Suppressor macrophage treated with lipopolysaccharide for 4 hours (primary cell): ENCODE measurements around the gene ZNF383.
A peak's percentile ranks its signal among the peaks of the same experiment; 100 is the strongest.
"Not testable (repeated sequence)": the region's sequence is repeated elsewhere in the genome, so short reads cannot be mapped to it uniquely, and the experiment has no call there.

Experiments used
- DNase-seq: peaks from one replicate; pipeline ENCODE4 v3.0.0-alpha.2; 2020

ZNF383 gene

GRCh38 chr19:37217775-37218591, at the start of gene ZNF383:
Gene ZNF383 (plus strand): TSS chr19:37218214. CDS start chr19:37230454, 12,240 bp downstream.
- DNase-seq: peak; percentile 88

GRCh38 chr19:37172368-37173366, 45.3 kb upstream of the ZNF383 start, which contains the start of gene ZNF585A:
Gene ZNF585A (minus strand): TSS chr19:37172695. CDS start chr19:37169910, 2,785 bp downstream.
- DNase-seq: peak; percentile 97

- DNase-seq: not testable (repeated sequence)
These were observed 31.9 kb upstream of the ZNF383 start for GRCh38 chr19:37186071-37186470.

DNA sequence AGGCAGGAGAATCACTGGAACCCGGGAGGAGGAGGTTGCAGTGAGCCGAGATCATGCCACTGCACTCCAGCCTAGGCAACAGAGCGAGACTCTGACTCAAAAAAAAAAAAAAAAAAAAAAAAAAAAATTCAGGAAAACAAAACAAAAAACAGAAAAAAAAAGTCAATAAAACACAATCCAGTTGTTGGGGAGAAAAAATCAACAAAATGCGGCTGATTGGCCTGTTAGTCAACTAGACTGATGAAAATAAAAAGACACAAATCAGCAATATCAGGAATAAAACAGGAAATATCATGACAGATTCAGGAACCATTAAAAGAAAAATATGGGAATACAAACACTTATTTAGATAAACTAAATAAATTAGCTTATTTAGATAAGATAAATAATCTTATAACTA, 22.8 kb upstream of the ZNF383 start:
- DNase-seq: not testable (repeated sequence)

- DNase-seq: not testable (repeated sequence)
These were observed 20.9 kb upstream of the ZNF383 start for GRCh38 chr19:37197115-37197514.

DNA sequence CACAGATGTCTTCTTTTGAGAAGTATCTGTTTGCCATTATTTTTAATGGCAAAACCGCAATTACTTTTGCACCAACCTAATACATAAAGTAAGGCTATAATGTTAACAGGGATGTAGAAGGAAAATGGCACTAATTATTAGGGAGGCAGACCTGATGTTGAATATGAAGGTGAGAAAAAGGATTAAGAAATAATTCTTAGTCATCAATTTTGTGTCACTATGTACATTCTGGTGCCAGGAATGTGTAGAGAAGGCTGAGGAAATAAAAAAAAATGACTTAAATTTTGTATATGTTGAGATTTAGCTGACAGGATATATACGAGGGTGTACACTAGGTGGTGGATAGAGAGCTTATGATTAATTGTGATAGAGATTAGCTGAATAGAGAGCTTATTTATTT, 20.2 kb upstream of the ZNF383 start:
- DNase-seq: no peak

DNA sequence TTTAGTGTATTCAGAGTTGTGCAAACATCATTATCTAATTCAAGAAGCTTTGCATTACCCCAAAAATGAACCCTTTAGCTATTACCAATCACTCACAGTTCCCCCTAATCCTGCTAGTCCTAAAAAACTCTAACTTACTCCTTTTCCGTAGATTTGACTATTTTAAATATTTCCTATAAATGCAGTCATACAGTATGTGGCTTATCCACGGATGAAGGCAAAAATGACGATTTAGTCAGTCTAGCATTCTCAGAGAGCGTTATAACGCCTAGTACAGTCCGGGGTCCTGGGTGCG, 587 bp upstream of the ZNF383 start:
- no peak for DNase-seq

DNA sequence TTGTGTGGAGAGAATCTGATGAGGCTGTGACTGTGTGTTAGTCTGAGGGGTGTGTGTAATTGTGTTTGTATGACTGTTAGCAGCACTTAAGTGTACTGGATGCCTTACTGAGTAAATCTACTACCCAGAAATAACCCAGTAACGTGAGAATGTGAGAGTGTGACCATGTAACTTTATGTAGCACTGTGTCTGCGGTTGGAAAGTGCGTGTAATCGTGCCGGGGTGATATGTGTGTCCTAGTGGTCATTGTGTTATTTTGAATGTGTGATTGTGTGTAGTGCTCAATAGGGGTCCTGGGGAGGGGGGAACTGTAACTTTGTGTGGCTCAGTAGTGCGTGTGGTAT, 550 bp downstream of the ZNF383 start:
- DNase-seq: no peak

GRCh38 chr19:37220383-37220782, 2.4 kb downstream of the ZNF383 start:
- DNase-seq: no peak

DNA sequence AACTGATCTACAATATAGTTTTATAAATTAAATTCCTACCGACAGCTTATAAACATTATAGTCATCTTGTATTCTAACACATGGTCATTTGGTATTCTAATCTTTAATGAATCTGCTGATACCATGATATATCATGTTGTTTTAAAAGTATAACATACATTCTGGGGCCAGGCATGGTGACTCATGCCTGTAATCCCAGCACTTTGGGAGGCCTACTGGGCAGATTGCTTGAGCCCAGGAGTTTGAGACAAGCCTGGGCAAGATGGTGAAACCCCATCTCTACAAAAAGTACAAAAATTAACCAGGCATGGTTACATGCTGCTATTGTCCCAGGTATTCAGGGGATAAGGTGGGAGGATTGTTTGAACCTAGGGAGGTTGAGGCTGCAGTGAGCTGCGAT, 3.1 kb downstream of the ZNF383 start:
- no peak for DNase-seq

GRCh38 chr19:37226248-37226647, 8.2 kb downstream of the ZNF383 start:
- DNase-seq: no peak

GRCh38 chr19:37227996-37228395, 10.0 kb downstream of the ZNF383 start:
- DNase-seq: no peak

- DNase-seq: no peak
These were observed 25.2 kb downstream of the ZNF383 start for GRCh38 chr19:37243206-37243632.

- DNase-seq: peak; percentile 11
These were observed 33.6 kb downstream of the ZNF383 start for GRCh38 chr19:37251308-37252229.

- DNase-seq: not testable (repeated sequence)
These were observed 45.0 kb downstream of the ZNF383 start for GRCh38 chr19:37263028-37263427.

DNA sequence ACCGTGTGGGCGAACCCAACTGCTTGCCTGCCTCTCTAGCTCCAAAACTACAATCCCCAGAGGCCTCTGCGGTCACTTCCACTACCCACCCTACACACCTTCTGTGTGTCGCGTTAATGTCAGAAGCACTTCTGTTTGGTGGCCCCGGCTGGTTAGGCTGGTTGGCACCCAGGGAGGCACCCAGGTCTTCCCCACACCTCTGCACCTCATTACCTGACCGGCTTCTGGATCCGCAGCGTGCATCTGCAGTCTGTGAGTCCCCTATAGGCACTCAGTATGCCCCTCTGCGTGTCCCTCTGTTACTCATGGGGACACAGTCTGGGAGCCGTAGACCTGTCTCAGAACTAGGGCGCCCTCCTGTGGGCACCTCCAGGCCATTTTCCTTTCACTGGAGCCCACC, 49.0 kb downstream of the ZNF383 start:
- DNase-seq: not testable (repeated sequence)

GRCh38 chr19:37267755-37268154, 49.7 kb downstream of the ZNF383 start:
- not testable (repeated sequence) for DNase-seq

GRCh38 chr19:37280656-37281055, 62.6 kb downstream of the ZNF383 start:
- not testable (repeated sequence) for DNase-seq

GRCh38 chr19:37284020-37284419, 66.0 kb downstream of the ZNF383 start:
- DNase-seq: not testable (repeated sequence)

DNA sequence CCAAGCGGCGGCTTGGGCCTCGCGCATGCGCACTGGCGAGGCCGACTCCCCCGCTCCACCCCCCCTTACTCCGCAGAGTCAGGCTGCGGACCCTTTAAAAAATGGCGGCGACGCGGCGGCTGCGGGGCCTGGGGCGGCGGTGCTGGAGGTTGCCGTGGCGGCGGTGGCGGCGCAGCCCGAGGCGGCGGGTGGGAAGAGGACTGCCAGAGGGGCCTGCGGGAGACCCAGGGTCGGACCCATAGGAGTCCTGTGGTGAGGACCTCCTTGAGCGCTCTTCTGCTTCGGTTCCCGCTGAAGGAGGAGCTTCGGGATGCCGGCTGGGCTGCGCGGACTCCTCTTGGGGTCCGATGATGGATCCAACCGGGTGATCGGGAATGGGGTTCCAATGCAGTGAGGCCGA, 71.2 kb downstream of the ZNF383 start:
- DNase-seq: not testable (repeated sequence)

DNA sequence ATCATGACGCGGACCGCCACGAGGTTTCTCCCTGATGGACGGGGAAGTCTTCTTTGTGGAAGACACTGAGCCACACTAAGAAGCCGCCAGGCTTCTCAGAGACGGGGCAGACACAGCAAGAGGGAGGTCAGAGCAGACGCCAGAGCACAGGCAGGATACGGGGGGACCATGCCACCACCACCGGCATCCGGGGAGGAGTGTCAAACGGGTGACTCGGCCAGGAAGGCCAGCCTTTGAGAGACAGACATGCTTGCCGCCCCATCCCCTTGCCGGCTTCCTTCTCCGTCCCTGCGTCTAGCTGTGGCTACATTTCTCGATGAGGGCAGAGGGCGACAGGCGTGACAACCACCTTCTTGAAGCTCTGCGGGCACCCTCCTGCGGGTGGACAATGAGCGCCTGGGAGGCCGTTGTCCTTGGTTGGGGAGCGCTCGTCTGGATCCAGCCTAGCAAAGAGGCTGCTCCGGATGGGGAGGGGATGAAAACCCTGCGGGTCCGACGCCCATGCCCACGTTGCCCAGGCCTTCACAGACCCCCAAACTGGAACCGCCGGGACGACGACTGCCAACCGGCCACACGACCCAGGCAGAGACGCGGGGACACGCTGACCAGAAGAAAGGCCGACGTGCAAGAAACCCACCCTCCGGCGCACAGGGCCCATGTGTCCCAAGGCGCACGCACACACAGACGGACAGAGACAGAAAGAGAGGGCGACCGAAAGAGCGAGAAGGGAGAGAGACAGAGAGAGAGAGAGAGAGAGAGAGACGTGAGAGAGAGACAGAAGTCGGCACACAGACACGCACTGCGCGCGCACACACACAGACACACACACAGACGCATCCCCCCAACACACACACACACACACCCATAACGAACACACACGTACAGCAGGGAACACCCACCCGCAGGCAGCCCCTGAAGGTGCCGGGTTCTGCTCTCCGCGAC, 75.3 kb downstream of the ZNF383 start:
- not testable (repeated sequence) for DNase-seq
